Activated naive CD4-positive, alpha-beta T cell treated with anti-CD3 and anti-CD28 coated beads, Interleukin-2, amount 50 U/mL, for 16 hours (primary cell): ENCODE measurements around the gene HPCAL1.
"Not testable (repeated sequence)": the region's sequence is repeated elsewhere in the genome, so short reads cannot be mapped to it uniquely, and the experiment has no call there.

ENCODE experiments used
- DNase-seq: peaks from one replicate; pipeline ENCODE4 v3.0.0-alpha.2; 2020

HPCAL1 gene

DNA sequence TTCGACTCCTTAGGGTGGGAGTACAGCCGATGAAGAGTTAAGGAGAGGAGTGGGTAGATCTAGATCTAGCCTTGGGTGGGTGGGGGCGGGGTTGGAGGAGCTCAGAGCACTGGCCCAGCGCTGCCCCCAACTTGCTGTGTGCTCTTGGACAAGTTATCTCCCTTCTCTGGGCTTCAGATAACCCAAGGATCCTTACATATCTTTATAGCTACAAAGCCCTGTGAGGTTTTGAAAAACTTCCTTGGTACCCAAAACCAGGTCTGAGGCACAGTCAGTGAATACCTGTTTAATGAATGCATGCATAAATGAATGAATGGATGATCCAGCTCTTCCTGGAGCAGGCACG, 146.8 kb downstream of the HPCAL1 start:
- no peak for DNase-seq

DNA sequence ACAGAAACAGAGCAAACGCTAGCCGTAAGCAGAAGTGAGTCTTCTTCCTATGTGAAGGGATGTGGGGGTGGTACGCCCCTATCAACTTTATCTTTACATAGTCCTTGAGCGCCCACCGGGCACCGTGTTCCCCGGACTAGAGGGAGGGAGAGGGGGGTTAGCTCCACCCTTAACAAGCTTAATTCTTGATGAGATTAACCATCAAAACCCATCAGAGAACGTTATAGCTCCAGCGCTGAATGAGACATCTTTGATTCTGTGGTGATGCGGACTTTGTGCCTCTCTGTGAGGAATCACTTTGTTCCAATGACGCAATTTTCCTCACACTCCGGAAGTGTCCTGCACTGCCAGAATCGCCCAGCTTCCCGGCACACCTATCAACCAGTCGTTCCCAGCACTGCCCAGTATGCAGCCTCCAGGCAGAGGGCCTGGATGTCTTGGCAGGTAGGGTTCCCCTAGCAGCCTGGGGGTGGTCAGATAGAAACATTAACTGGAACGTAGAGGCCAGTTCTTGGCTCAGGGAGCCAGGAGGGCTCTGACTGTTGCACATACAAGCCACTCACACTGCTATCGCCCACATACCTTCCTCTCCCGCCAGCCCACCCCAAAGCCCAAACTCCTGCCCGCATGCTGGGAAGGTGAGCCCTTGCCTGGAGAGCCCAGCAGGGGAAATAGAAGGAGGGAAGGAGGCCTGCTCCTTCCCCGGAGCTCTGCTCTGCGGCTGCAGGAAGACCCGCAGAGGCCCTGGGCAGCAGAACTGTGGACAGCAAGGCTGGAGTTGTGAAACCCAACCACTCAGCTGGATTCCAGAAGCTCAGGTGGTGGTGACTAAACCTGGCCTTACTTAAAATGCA, 147.4 kb downstream of the HPCAL1 start:
- DNase-seq: no peak

DNA sequence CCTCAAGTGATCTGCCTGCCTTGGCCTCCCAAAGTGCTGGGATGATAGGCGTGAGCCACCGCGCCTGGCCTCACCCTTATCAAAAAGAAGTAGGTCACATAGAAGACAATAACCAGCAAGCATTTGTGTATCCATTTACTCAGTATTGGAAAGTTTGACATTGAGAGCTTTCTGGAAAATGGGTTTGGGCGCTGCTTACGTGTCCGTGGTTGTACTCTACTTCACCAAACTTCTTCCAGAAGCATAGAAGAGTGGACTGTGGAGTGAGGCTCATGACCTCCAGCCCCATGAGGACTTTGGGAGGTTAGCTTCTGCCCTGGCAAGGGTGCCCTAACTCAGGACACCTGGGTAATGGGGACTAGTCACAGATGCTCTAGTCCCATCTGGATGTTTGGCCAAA, 149.1 kb downstream of the HPCAL1 start:
- no peak for DNase-seq

DNA sequence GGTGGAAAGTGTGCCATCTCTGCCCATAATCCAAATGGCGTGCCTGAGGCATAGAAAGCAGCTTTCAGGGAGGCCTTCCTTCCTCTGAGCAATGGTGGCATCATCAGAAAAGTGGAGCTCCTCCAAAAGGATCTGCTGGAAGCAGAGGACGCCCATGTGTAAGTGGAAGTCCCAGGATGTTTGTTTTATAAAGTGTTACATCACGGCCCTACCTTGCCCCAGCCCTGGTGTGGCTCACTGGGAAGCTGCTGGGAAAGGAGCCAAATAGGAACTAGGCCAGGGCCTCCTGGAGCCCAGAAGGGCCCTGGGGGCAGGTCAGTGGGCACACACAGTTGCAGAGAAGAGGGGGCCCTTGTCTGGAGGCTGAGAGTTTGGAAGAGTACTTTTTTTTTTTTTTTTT, 149.6 kb downstream of the HPCAL1 start:
- no peak for DNase-seq

DNA sequence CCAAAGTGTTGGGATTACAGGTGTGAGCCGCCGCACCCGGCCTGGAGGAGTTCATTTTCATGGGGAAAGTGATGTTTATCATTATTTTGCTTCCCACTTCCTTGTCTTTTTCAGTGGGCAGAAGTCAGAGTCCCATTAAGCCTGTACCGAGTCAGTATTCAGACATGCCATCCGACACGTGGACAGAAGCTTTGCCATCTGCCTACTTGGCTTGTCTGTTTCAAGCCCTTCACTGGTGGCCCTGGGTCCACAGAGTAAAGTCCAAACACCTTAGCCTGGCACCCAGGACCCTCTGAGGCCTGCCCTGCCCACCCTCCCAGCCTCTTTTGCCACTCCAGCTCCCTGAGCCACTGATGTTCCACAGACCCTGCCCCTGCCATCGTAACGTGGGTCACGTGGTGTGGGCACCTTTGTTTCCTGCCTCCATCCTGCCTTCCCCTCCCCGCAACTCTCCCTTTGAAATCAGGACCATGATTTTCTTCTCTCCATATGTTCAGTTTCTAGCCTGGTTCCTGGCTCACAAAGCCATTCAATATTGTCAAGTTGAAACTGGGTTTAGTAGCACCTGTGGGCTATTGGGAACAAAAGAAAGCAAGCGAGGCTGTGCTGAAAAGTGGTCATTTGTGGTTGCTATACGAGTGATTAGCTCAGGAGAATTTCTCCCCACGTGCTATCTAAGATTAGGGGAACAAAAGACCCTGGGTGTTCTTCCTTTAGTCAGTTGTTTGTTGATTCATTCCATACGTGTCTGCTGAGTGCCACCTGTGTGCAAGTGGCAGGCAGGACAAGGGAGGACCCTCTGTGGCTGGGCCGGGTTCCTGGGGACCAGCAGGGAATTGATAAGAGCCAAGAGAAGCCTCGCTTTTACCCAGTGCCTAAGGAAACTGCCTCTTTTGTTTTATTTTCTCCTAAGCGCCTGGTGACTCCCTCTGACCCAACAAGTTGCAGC, 150.5 kb downstream of the HPCAL1 start:
- no peak for DNase-seq

DNA sequence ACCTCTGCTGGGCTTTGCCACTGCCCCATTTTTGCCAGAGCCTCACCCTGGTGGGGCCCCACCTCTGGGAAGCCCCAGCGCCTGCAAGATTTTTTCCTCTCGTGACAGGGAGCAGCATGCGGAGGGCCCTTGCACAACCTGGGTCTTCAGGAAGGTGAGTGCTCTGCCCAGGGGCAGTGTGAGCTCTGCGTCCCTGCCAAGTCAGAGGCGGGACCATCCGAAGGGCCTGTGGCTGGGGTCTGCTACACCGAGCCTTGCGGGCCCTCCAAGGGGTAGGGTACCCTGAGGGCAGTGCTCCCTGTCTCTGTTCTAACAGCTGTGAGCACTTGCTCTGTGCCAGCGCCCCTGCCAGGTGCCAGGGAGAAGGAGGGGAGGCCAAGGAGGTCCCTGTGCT, 151.2 kb downstream of the HPCAL1 start:
- DNase-seq: no peak

DNA sequence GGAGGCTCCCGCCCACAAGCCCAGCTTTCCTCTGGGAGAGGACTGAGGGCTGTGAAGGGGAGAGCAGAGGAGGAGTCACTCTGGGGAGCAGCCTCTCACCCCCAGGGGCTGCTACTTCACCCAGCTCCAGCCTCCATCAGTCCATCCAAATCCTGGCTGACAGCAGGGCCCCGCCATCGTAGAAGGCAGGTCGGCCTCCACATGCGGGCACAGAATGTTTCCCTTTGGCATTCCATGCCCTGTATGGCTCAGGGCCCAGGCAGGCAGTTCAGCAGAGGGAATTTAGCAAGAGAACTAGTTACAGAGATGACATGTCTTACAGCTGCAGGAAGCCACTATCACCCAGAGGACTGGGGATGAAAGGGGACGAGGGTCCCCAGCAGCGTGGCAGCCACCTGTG, 151.8 kb downstream of the HPCAL1 start:
- no peak for DNase-seq

DNA sequence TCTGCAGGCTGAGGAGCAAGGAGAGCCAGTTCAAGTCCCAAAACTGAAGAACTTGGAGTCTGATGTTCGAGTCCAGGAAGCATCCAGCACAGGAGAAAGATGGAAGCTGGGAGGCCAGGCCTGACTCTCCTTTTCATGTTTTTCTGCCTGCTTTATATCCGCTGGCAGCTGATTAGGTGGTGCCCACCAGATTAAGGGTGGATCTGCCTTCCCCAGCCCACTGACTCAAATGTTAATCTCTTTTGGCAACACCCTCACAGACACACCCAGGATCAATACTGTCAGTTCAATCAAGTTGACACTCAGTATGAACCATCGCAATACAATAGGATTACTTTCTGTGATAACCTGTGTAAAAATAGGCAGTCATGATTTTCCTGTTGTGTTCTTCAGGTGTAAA, 154.5 kb downstream of the HPCAL1 start:
- not testable (repeated sequence) for DNase-seq

DNA sequence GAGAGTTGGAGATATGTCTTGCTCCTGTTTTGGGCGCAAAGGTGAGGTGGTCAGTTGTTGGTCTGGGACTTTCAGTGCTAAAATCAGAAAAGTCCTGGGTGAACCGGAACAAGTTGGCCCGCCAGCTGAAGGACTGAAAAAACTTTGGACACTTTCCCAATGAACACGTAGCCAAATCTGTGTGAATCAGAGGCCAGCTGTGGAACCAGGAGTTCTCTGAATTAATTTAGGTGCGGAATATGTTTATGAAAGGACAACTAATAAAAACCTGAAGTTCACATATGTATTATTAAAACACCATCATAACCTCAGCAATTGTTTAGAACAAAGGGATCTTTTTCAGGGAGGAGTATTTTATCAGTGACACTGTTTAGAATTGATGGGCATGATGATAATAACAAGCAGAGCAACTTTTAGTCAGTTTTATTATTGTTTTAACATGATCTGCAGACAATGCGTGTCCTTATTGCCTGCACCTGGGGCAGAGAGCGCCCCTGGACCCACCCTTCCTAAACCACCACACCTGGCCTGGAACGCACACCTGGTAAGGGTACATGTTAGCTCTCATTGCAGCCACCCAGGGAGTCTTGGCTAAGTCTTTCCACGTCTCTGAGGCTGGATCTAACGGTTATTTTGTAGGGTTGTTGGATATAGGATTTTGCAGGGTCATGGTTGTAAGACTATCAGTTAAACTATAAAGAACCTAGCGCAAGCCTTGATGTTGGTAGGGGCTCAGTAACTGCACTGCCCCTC, 155.3 kb downstream of the HPCAL1 start:
- DNase-seq: no peak

DNA sequence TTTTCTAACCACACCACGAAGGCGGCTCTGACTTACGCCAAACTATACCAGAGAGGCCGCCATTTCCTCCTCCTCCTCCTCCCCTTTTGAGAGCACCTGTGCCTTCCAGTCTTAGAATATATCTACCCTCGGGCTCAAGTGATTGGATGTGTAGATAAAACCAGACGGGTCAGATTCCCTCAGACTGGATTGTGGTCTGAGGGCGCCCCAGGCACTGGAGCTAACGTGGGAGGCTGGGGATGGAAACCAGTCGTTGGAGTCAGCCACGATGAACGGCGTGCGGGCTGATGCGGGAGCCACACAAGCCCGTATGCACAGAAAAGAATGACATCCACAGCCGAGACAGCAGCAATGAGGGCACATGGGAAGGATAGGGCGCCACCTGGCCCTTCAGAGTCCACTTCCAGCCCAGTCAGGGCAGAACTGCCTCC, 157.7 kb downstream of the HPCAL1 start:
- DNase-seq: no peak

DNA sequence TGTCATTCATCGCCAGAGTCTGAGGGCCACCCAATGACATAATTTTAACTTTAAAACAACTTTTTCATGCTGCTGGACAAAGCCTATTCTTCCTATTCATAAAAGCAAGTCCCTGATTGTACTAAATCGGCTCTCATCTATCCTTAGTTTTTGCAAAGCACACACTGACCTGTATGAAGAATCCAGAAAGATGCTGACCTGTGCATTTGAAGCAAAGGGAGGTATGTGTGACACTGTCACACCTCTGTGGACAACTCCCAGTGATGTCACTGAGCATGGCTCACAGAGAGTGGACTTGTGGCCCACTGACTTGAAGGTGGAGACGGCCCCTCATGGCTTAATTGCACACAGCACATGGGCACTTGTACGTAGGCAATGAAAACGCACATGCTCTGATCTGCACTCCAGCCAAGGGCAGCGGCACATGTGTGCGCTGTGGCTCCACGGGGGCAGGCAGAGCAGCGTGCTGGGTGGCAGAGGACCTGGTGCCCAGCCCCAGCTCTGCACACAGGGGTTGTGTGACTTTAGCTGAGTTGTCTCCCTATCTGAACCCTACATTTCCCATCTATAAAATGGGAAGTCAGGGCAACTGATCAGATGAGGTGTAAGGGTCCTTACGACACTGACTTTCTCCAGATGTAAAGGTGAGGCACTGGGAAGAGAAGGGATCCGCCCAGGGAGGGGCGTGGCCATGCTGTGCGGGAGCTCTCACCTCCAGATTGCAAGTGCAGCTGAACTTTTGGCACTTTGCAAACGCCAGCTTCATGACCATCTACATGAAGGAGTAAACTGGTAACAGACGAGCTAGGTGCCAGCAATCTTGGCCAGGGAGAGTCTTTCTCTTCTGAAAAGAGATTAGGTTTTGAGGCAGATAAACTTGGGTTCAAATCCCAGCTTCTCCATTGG, 159.7 kb downstream of the HPCAL1 start:
- no peak for DNase-seq

DNA sequence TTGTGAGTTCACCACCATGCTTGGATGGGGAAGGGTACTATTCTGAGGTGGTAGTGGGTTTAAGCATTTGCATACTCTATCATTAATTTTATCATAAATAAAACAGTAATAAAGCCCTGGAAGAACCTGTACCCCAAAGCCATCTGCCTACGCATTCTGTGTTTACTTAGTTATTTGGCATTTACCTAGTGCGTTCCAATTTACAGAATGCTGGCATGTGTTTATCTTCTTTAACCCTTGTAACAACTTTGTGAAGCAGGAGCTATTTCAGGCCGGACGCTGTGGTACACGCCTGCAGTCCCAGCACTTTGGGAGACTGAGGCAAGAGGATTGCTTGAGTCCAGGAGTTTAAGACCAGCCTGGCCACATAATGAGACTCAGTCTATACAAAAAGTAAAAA, 163.2 kb downstream of the HPCAL1 start:
- DNase-seq: no peak

DNA sequence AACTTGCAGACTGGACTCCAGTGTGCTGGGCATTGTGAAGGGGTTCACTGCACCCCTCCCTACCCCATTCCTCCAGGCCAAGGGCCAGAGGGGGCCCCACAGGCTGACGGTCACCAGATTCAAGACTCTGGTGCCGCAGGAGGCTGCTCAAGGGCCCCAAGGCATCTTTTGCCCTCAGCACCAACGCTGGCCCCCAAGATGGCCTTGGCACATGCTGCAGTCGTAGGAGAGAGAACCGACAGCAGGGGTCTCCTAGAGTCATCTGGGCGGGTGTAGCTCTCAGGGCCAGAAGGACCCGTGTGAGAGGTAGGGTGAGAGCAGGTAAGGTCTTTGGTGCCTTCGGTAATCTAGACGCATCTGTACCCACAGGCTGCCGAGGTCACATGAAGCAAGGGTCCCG, 164.1 kb downstream of the HPCAL1 start:
- DNase-seq: no peak

DNA sequence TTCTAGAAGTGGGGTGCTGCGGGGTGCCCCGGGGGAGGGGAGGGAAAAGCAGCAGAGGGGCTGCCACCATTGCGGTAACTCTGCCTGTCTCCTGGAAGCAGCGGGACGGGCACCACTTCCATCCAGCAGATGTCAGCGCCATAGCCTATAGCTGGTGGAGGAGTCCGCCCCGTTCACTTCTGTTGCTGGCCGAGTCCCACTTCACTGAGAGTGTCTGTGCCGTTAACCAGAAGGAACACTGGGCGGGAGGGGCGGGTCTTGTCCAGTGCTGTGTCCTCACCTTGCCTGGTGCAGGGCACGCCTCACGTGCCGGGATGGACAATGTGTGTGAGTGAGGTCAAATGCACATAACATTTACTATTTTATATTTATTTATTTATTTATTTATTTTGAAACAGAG, 164.7 kb downstream of the HPCAL1 start:
- DNase-seq: no peak

DNA sequence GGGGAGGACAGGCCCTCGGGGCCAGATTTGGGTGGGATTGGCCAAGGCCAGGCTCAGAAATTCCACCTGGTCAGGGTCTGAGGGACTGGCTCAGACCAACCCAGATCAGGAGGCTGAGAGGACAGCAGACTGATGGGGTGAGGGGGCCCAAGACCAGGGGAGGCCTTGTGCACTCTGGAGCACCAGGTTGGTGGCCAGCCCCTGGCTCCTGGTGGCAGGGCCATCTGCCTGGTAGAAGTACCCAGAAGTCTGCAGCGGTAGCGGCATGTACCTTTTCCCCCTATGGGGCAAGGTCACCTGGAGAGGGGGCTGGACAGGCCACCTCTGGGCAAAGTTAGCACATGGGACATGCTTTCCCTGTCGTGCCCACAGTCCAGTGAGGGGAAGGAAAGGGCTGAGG, 166.6 kb downstream of the HPCAL1 start:
- no peak for DNase-seq

DNA sequence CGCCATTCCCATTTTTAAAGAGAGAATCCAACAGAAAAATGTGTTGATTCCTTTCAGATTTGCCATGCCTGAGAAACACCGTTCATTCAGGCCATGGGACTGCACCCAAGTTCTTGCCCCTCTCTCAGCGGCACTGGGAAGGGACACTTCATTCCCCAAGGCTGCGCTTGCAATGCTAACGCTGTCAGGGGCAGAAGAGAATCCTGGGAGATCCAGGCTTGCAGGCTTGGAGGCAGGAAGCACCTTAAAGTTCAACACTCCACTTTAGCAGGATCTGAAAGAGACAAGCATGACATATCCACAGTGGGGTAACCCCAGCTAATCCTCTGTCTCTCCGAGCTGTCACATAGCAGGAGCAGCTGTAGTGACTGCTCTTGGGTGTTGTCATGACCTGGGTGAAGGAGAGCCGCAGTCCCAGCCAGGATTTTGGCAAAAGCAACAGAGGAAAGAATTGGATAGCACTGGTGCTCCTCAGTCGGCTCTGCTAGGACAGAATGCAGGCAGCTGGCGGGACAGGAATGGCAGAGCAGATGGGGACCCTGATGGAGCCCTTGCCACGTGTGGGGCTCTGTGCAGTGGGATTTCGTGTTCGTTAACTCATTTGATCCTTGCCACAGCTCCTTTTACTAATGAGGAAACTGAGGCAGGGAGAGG, 167.4 kb downstream of the HPCAL1 start:
- no peak for DNase-seq

DNA sequence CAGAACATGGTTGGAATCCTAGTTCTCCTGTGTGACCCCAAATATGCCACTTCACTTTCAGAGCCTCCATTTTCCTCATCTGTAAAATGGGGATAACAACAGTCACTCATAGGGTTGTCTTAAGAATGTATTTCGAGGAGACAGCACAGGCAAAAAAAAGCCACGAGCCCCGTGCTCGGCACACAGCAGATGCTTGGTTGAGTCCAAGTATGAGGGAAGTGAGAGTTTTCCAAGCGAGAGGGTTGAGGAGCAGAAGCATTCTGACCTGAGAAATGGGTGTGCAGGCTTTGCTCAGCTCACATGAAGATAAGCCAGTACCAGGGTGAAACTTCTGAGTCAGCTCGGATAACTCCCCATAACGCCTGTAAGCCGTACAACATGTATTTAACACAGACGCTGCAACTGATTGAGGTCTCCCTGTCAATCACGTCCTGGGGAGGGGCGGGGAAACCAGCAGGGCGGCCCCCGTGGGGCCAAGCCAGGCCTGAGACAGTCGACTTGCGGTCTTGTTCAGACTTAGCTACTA, 168.4 kb downstream of the HPCAL1 start:
- no peak for DNase-seq

DNA sequence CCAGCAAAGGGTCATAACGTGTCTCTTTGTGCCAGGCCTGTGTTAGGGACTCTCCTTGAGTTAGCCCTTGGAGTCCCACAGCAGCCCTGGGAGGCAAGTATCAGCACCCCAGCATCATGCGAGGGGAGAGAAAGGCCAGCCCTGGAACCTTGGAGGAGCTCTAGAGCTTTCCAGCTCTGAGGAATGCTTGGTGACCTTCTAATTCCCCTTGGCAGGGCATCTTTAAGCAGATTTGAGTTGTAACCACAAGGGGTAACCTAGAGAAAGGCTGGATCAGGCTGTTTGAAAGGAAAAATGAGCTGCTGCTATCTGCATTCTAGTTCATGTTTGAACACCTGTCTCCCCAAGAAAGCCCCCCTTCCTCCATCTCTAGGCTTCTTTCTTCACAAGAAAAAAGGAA, 169.3 kb downstream of the HPCAL1 start:
- no peak for DNase-seq

DNA sequence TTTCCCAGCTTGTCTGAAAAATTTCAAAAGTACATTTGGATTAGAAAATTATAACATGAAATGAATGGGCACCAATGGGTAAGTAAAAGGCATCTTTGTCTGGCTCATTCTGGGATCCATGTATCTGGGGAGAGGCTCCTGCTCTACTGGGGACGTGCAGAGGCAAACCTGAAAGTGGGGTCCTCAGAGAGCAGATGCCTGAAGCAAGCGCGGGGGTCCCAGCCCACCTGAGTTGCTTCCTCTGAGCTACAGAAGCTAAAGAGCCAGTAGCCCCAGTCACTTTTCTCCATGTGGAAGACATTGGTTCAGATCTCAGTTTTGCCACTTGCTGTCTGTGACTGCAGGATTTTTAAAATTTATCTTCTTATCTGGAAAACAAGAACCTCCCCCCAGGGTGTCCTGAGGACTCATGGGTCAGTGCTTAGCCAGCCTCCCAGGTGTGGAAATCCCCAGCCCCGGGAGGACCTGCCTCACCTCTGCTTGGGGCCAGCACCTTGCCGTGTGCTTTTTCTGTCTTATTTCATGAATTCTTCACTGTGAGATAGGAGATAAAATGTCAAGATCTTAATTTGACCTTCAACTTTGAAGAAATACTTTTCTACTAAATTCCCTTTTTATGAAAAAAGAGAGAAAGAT, 170.5 kb downstream of the HPCAL1 start:
- no peak for DNase-seq

DNA sequence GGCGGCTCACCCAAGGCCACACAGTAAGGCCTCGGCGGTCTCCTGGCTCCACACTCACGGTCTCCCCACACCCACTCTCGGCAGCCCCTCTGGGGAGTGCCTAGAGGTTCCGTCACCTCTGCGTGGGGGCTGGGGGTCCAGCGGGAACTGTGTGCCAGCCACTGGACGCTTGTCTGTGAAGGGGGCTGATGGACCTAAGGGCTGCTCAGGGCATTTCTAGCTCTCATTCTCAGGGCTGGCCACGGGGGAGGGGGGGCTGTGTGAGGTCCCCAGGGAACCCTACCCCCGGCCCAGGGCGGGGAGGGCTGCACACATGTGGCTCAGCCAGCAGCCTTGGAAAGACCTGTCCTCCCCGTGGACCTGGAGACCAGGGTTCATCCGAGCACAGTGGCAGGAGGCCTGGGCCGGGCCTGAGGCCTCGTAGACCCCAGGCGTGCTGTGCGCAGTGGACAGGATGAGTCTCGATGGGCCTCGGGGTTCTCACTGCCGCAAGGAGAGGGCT, 172.6 kb downstream of the HPCAL1 start:
- no peak for DNase-seq
